Fibroblast of lung (primary cell): ENCODE measurements around the gene RAP1GAP2.
"Not testable (repeated sequence)": the region's sequence is repeated elsewhere in the genome, so short reads cannot be mapped to it uniquely, and the experiment has no call there.

Experiments used
- CTCF ChIP-seq, 2 donors: IDR thresholded peaks in 1 of 2; conservative IDR thresholded peaks in 1 of 2; 1 replicate in 1 of 2; 2 replicates in 1 of 2; pipeline ENCODE4 v1.5.1; 2011 to 2012; ENCODE audit warnings: low read length in 2 of 2, control low read depth in 1 of 2, inconsistent platforms in 1 of 2, low read depth in 1 of 2, mild to moderate bottlenecking in 1 of 2
- EZH2 ChIP-seq: IDR thresholded peaks from 2 replicates; pipeline ENCODE4 v1.5.1; 2012; ENCODE audit warnings: low read length, control low read depth, mild to moderate bottlenecking; ENCODE audit errors: missing control alignments

GRCh38 chr17:2989396-2989795, 193.2 kb downstream of the RAP1GAP2 start:
- not testable (repeated sequence) for TF ChIP-seq CTCF (conservative IDR thresholded peaks at IDR 0.05 in 1 of 2, IDR thresholded peaks at IDR 0.05 in 1 of 2; ENCODE audit: low read depth in 1 of 2, low read length in 2 of 2); EZH2
